Stimulated activated CD4-positive, alpha-beta T cell treated with anti-CD3 and anti-CD28 coated beads, Interleukin-12 subunit alpha, Interleukin-12 subunit beta, amount 100 ng/mL, for 24 hours (primary cell): ENCODE measurements around the gene FTL.

Experiments
- DNase-seq, 2 experiments: peaks; one replicate each; pipeline ENCODE4 v3.0.0-alpha.2; 2020; ENCODE audit warnings: low read depth in 2 of 2

The FTL gene

GRCh38 chr19:48965806-48966540, 864 bp downstream of the FTL start:
- peak; percentile 83 to 90 for DNase-seq

GRCh38 chr19:48966541-48967345, 1.6 kb downstream of the FTL start:
- no peak for DNase-seq

GRCh38 chr19:48967346-48968178, 2.5 kb downstream of the FTL start:
- DNase-seq = no peak

GRCh38 chr19:48968179-48968661, 3.1 kb downstream of the FTL start:
- DNase-seq = no peak

GRCh38 chr19:48968813-48969218, 3.7 kb downstream of the FTL start:
- no peak for DNase-seq

- no peak for DNase-seq
Observed at GRCh38 chr19:48969276-48970138, 4.4 kb downstream of the FTL start.

- no peak for DNase-seq
Observed at GRCh38 chr19:48970139-48970766, 5.1 kb downstream of the FTL start.

GRCh38 chr19:48970923-48971395, 5.8 kb downstream of the FTL start:
- DNase-seq = peak; percentile 60 to 87

GRCh38 chr19:48975947-48976847, 11.1 kb downstream of the FTL start:
- no peak for DNase-seq

- DNase-seq = no peak
Observed at GRCh38 chr19:48977061-48977460, 12.0 kb downstream of the FTL start.

- no peak for DNase-seq
Observed at GRCh38 chr19:48982280-48982679, 17.2 kb downstream of the FTL start.

- DNase-seq = no peak
Observed at GRCh38 chr19:48985711-48986110, 20.6 kb downstream of the FTL start.

- no peak for DNase-seq
Observed at GRCh38 chr19:48986211-48986610, 21.1 kb downstream of the FTL start.

- no peak for DNase-seq
Observed at GRCh38 chr19:48987323-48987722, 22.2 kb downstream of the FTL start.

GRCh38 chr19:48988286-48988685, 23.2 kb downstream of the FTL start:
- DNase-seq = no peak

- no peak for DNase-seq
Observed at GRCh38 chr19:48988860-48989259, 23.8 kb downstream of the FTL start.

GRCh38 chr19:48989701-48990291, 24.7 kb downstream of the FTL start:
- no peak for DNase-seq

GRCh38 chr19:48990400-48990799, 25.3 kb downstream of the FTL start:
- DNase-seq = no peak

- DNase-seq = no peak
Observed at GRCh38 chr19:48991011-48991609, 26.0 kb downstream of the FTL start.
